ENCODE data around the gene PHB1. TPM values are rescaled to one million over a fixed set of nuclear protein-coding genes. Genes with fewer than 3 reads are reported as not detected.

The PHB1 gene
- total RNA-seq, 2 experiments from 2014 or later: 481 to 482 TPM

DNA sequence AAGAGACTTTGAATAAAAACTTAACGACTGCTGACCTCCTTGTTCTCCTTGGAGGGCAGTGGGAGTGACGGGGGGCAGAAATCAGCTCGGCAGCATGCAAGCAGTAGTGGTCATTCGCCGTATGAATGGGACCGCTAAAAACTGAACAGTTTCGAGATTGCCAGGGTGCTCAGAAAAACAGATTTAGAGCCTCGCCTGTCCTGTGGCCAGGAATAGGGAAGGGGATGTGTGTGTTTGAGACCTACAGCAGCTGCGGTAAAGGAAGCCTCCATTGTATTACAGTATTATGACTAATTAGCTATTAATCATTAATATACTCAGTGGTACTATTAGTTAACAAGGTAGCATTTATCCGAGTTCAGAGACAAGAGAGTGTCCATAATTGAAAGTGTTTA, 52.0 kb downstream of the PHB1 start:
- CTCF ChIA-PET: interaction anchor here (0.7 kb wide), 2 partner anchors 23 to 33 kb away, joined by 3 read pairs; no protein-coding TSS in a partner anchor
- POLR2A ChIA-PET: interaction anchor here (0.7 kb wide), 2 partner anchors 16 to 22 kb away, joined by 4 to 7 read pairs; no protein-coding TSS in a partner anchor

DNA sequence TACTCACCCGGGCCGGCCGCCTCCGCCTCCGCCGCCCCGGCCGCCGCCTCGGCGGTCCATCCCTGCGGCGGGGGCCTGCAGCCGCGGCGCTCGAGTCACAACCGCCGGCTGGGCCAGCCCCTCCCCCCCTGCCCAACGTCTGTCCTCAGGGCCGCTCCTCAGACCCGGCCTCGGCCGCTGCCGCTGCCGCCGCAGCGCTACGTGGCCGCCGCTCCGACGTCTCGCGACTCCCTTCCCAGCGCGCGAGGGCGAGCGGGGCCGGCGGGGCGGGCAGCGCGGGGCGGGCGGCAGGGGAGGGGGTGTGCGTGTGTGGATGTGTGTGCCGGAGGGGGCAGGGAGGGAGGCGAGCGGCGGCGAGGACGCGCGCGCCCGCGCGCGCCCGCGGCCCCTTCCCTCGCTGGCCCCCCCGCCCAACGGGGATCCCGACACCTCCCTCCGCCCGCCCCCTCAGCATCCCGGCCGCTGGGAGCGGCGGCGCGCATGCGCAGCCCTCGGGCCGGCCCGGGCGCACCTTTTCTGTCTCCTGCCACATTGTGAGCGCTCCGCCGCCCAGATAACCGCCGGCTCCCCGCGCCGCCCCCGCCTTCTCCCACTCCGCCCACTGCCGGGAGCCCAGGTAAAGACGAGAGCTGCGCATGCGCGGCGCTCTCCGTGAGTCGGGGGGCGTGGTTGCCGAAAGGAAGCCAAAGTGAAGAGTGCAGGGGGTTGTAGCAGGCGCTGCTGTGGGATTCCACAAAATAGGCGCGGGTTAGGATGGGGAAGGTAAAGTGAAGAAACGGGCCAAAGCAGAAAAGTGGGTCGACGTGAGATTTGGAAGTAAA, 52.6 kb downstream of the PHB1 start, which contains the start of gene ZNF652:
TSS of gene ZNF652 (minus strand) at position 349 of the 821 bp plus-strand sequence. CDS start 44,525 bp downstream, outside the sequence.
- ChIA-PET CTCF (interaction anchor here (0.7 to 4.6 kb wide), 2 partner anchors 21 to 22 kb away, joined by 3 to 28 read pairs; no protein-coding TSS in a partner anchor), POLR2A (interaction anchor here (0.7 to 1.1 kb wide), 3 partner anchors 15 to 153 kb away, joined by 3 to 7 read pairs (median 4); no protein-coding TSS in a partner anchor)

DNA sequence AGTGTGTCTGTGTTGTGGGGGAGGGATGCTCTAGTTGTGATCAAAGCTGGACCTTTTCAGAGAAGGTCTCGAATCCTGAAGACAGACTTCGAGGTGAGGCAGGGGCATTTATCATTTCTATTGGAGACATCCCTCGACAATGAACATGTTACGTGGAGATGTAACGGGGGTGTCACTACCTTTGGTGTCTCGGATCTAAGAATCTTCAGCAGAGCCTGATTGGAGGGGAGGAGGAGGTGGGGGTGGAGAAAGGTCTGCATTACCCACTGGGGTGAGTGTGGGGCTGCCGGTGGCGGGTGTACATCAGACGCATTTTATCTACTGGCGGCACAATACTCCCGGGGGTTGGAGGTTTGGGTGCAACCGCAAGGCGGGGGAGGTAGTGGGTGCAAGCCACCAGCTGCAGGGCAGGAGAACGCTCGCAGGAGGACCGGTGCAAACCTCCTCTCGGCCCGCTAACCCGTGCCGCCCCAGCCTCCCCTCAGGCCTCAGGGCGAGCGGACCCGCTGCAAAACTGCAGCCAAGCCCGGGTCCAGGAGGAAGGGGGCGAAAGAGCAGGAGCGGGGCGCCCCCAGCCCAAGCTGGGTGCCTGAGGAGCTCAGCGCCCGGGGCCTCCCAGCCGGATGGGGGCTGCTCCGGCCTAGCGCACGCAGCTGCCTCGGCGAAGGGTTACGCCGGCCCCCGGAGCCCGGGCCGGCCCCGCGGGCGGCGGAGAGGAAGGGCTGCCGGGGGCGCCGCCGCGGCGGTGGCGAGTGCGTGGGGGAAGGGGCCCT, 53.4 kb downstream of the PHB1 start:
- ChIA-PET CTCF (interaction anchor here (0.8 to 4.6 kb wide), 3 partner anchors 10 to 36 kb away, joined by 3 to 28 read pairs (median 3); no protein-coding TSS in a partner anchor), POLR2A (interaction anchor here (0.5 to 1.1 kb wide), 3 partner anchors 14 to 152 kb away, joined by 3 read pairs; no protein-coding TSS in a partner anchor)

DNA sequence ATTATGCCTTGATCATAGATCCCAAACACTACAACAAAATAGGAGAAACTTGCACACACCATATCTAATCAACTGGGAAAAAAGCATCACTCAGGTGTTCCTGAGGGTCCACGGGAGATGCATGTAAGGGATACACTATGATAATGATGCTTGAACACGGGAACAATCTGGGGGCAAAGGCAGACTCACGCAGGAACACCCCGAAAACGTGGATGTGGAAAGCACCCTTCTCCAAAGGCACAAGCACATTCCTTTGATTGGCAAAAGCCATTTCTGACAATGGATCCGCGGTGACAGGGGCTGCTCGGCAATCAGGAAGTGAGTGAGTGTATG, 53.9 kb downstream of the PHB1 start:
- POLR2A ChIA-PET: interaction anchor here (1.0 kb wide), 1 partner anchor 17 kb away, joined by 3 read pairs; no protein-coding TSS in a partner anchor

DNA sequence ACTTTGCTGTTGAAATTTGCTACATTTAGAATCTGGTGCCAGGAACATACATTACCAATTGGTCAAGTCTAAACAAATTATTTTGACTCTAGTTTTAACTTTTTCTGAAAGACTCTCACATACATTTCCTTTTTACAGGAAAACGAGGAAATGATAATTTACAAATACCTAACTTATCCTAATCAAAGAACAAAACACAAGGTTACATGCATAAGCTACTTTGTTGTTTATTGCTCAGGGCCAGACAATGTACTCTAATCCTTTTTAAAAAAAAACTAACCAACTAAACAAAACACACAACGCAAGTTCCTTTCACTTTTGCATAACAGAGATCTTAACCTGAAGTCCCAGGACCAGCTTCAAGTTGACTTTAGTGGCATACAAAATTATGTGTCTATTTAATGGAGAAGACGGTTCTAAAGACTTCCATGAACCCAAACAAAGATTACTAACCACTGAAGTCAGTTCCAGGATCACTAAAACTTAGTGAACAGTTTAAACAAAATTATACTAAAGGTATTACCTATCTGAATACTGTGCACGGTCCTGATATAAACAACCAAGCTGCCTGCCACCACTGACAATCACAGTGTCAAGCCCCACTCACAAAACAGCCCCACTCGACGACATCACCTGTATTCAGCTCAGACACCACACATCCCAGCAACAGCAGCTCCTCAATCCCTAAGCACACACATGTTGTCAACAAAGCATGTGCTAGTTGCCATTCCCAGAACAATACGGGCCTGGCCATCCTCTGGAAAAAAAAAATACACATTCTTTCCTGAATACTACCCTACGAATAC, 54.5 kb downstream of the PHB1 start:
- POLR2A ChIA-PET: interaction anchor here (0.5 to 1.0 kb wide), 3 partner anchors 16 to 410 kb away, joined by 3 read pairs; no protein-coding TSS in a partner anchor
- CTCF ChIA-PET: interaction anchor here (1.2 to 4.6 kb wide), 4 partner anchors 8 to 19 kb away, joined by 3 to 28 read pairs (median 5); no protein-coding TSS in a partner anchor

More for the DNA sequence above, 53.9 kb downstream of the PHB1 start:
- CTCF ChIA-PET: interaction anchor here (0.8 to 4.6 kb wide), 4 partner anchors 10 to 37 kb away, joined by 3 to 28 read pairs (median 4); no protein-coding TSS in a partner anchor

DNA sequence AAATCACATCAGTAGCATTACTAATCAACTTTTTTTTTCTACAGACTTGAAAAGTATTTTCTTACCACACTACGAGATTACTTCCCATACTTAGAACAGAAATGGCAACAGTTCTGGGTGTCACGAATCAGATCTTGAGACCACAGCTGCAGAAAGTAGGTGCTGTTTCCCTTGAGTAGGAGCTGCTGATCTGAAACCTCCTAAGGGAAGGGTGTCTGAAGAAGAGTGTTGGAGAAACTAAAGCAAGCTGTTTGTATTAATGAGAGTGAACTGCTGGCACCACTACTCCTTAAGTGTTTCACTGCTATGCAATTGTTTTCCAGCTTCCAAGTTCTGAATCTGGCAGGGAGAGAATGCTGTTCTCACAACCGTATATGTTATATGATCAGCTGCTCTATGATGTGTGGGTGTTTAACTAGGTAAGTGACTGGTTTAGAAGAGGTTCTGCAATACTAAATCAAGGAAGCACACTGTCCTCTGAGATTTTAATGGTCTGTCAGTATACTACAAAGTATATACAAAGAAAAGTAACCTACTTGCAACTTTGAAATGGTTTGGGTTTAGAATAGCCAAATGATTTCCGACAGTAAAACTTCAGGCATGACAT, 55.9 kb downstream of the PHB1 start:
- POLR2A ChIA-PET: interaction anchor here (0.6 kb wide), 1 partner anchor 18 kb away, joined by 3 read pairs; no protein-coding TSS in a partner anchor
- CTCF ChIA-PET: interaction anchor here (0.5 to 4.6 kb wide), 8 partner anchors 9 to 182 kb away, joined by 3 to 28 read pairs (median 4); no protein-coding TSS in a partner anchor

DNA sequence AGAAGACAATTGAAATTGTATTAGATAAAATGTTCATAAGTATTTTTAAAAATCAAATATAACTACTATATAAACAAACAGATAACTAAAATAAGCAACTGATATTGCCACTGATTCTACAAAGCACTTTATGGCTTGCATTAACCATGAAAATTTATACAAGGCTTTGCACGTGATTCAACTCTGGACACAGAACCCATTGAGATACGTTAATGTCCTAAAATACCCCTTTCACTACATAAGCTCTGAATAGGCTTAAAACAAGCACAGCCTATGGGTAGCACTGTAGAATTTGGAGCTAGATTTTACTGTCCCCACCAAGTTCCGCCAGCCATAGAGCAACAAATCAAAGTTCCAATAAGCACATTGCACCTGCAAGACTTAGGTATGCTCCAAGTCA, 57.2 kb downstream of the PHB1 start:
- POLR2A ChIA-PET: no interaction called here

DNA sequence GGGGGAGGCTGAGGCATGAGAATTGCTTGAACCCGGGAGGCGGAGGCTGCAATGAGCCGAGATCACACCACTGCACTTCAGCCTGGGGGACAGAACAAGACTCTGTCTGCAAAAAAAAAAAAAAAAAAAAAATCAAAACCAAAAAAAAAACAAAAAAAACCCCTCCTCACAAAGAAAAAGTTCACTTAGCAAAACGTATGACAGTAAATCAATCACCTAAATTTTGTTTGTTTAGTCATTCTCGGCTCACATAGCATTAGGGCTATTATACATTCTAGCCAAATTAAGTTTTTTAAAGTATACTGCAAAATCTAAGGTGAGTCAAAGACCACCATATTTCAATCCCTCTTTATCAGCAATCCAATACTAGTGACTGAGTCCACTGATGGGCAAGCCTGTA, 58.4 kb downstream of the PHB1 start:
- CTCF ChIA-PET: no interaction called here
- POLR2A ChIA-PET: no interaction called here

More for the DNA sequence above, 57.2 kb downstream of the PHB1 start:
- CTCF ChIA-PET: interaction anchor here (0.5 to 4.6 kb wide), 6 partner anchors 8 to 163 kb away, joined by 3 to 28 read pairs (median 4); no protein-coding TSS in a partner anchor

Other genes with a start within 250 kb of the PHB1 start
- gene GNGT2, start 204.3 kb downstream of the PHB1 start, total RNA-seq: 10 to 100 TPM; 25.7 to 26.2 TPM
- gene ABI3, start 204.2 kb downstream of the PHB1 start, total RNA-seq: 10 to 100 TPM; 49.7 to 52.0 TPM
- not detected for gene PHOSPHO1, start 184.1 kb downstream of the PHB1 start, total RNA-seq
- gene ZNF652, start 52.6 kb downstream of the PHB1 start, total RNA-seq: 1 to 10 TPM; 5.6 to 6.5 TPM
- gene NGFR, start 80.4 kb upstream of the PHB1 start, total RNA-seq: not detected
- gene NXPH3, start 161.0 kb upstream of the PHB1 start, total RNA-seq: under 1 TPM; 0.17 to 0.21 TPM

All from activated CD8-positive, alpha-beta memory T cell treated with anti-CD3 and anti-CD28 coated beads for 36 hours (primary cell).